AG04449 (cell line): ENCODE data around the gene EMC10.

Experiments
- CTCF ChIA-PET: fragments of 350-600 bp; formaldehyde crosslinking; extraction: SDS; loops from one replicate; lab custom pipeline; 2021; ENCODE audit warnings: antibody characterized with exemption; lab: Yijun Ruan, JAX
- POLR2A ChIA-PET: fragments of 400-600, 350-600 bp; formaldehyde crosslinking; extraction: SDS; loops from one replicate; lab custom pipeline; 2020; ENCODE audit warnings: antibody characterized with exemption, inconsistent platforms; lab: Yijun Ruan, JAX
- DNase-seq: peaks from one replicate; pipeline ENCODE4 v3.0.0-alpha.2; 2010; ENCODE audit warnings: low read depth, low spot score
- H3K4me3 ChIP-seq: 2 replicates; pipeline ENCODE4 v1.5.1; 2011; ENCODE audit warnings: low read depth, mild to moderate bottlenecking, control low read depth, low read length
- TF ChIP-seq, protein P1 (sequence below): IDR thresholded peaks from one replicate; pipeline ENCODE4 v1.5.1; 2011; ENCODE audit warnings: mild to moderate bottlenecking, moderate library complexity, low read length, control low read depth, inconsistent platforms; ENCODE audit not compliant: insufficient read depth; ENCODE audit errors: missing control alignments

Gene EMC10

GRCh38 chr19:50516964-50517703 is 40.8 kb downstream of the EMC10 start:
- TF ChIP-seq, protein P1, sequence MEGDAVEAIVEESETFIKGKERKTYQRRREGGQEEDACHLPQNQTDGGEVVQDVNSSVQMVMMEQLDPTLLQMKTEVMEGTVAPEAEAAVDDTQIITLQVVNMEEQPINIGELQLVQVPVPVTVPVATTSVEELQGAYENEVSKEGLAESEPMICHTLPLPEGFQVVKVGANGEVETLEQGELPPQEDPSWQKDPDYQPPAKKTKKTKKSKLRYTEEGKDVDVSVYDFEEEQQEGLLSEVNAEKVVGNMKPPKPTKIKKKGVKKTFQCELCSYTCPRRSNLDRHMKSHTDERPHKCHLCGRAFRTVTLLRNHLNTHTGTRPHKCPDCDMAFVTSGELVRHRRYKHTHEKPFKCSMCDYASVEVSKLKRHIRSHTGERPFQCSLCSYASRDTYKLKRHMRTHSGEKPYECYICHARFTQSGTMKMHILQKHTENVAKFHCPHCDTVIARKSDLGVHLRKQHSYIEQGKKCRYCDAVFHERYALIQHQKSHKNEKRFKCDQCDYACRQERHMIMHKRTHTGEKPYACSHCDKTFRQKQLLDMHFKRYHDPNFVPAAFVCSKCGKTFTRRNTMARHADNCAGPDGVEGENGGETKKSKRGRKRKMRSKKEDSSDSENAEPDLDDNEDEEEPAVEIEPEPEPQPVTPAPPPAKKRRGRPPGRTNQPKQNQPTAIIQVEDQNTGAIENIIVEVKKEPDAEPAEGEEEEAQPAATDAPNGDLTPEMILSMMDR: no peak
- DNase-seq: no peak
- POLR2A ChIA-PET: no interaction called here
- no peak overlapping the region for H3K4me3 ChIP-seq
- CTCF ChIA-PET: no interaction called here

GRCh38 chr19:50517704-50518075 is 41.4 kb downstream of the EMC10 start:
- POLR2A ChIA-PET: no interaction called here
- no peak for DNase-seq
- CTCF ChIA-PET: no interaction called here
- TF ChIP-seq, protein P1: no peak
- no peak overlapping the region for H3K4me3 ChIP-seq

DNA sequence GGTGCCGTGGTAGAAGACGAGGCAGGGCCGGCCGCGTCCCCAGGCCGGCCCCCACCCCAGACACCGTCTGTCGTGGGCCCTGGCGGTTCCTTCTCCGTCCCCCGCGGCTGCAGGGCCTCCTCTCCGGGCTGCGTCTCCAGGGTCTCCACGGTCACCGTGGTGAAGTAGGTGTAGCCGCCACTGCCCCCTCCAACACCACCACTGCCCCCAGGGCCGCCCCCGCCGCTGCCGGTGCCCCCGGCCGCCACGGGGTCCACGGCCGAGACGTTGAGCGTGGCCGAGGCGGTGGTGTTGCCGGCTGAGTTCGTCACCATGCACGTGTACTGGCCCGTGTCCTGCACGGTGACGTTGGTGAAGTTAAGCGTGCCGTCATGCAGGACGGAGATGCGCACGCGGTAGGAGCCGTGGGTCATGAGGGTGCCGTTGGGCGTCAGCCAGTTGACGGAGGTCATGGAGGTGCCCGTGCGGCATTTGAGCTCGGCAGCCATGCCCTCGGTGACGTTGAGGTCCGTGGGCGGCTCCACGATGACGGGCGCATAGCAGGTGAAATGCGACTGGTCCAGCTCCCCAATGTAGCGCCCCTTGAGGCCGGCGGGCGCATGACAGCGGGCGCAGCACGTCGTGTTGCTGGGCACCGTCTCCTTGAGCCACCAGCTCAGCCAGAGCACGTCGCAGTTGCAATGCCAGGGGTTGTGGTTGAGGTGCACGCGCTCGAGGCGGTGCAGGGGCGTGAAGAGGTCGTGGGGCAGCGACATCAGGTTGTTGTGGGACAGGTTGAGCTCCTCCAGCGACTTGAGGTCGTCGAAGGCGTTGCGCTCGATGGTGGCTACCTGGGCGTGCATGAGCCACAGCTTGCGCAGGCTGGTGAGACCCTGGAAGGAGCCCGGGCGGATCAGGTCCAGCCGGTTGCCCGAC is 42.0 kb downstream of the EMC10 start:
- DNase-seq: no peak
- TF ChIP-seq, protein P1: no peak
- ChIA-PET CTCF (interaction anchor here (1.2 to 1.7 kb wide), 3 partner anchors 18 to 38 kb away, joined by 3 to 6 read pairs (median 4); no protein-coding TSS in a partner anchor), POLR2A (no interaction called here)
- no peak overlapping the region for H3K4me3 ChIP-seq

DNA sequence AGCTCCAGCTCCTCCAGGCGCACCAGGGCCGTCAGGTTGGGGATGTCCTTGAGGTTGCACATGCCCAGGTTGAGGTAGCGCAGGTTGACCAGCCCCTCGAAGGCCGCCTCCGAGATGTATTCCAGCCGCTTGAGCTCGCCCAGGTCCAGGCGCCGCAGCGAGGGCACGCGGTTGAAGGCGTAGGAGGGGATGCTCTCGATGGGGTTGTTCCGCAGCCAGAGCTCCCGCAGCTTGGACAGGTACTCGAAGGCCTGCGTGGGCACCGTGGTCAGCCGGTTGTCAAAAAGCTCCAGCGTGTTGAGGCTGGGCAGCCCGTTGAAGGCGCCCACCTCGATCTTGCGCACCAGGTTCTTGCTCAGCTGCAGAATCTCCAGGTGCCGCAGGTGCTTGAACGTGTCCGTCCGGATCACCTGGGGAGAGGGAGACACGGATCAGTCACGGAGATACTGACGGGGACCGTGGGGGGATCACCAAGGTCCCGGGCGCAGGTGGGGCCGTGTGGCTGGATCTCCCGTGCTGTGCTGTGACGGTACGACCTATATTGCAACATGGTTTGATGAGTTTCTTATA is 42.8 kb downstream of the EMC10 start:
- ChIA-PET CTCF (interaction anchor here (1.2 to 1.7 kb wide), 3 partner anchors 17 to 37 kb away, joined by 3 to 6 read pairs (median 4); no protein-coding TSS in a partner anchor), POLR2A (no interaction called here)
- TF ChIP-seq, protein P1: no peak
- DNase-seq: no peak
- H3K4me3 ChIP-seq: no peak overlapping the region

GRCh38 chr19:50520822-50521465 is 44.6 kb downstream of the EMC10 start:
- TF ChIP-seq, protein P1: no peak
- DNase-seq: no peak
- no peak overlapping the region for H3K4me3 ChIP-seq
- ChIA-PET POLR2A (no interaction called here), CTCF (no interaction called here)
